Loucy (cell line): ENCODE results near the gene FAM20C.

ENCODE experiments used
- EZH2phosphoT487 ChIP-seq: fragments of 200-600 bp; IDR thresholded peaks from 2 replicates; pipeline ENCODE4 v1.6.1; 2018; ENCODE audit warnings: antibody characterized with exemption, mild to moderate bottlenecking, moderate library complexity, borderline replicate concordance
- TF ChIP-seq, protein P1 (sequence below): fragments of 200-600 bp; sonication (generic); conservative IDR thresholded peaks from 2 replicates; pipeline ENCODE4 v1.5.1; 2014; ENCODE audit warnings: mild to moderate bottlenecking, antibody characterized with exemption, low read length

DNA sequence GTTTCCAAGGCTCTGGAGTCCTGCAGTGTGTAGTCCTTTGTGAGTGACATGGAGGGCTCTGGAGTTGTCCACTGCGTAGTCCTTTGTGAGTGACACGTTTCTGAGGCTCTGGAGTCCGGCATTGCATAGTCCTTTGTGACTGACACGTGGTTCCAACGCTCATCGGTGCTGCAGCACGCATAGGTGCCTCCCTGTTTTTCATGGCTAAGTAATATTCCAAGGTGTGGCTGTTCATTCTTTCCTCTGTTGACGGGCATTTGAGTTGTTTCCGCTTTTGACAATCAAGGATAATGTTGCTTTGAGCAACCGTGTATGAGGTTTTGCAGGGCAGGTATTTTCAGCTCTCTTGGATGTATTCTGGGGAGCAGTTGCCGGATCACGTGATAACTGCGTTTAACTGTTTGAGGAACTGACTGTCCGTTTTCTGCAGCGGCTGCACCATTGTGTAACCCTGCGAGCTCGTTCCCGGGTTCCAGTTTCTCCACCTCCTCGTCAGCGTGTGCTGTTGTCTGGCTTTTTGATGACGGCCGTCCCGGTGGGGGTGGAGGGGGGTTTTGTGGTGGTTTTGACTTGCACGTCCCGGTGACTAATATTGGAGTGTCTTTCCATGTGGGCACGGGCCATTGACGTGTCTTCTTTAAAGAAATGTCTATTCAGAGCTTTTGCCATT, 21.1 kb downstream of the FAM20C start:
- TF ChIP-seq, protein P1, sequence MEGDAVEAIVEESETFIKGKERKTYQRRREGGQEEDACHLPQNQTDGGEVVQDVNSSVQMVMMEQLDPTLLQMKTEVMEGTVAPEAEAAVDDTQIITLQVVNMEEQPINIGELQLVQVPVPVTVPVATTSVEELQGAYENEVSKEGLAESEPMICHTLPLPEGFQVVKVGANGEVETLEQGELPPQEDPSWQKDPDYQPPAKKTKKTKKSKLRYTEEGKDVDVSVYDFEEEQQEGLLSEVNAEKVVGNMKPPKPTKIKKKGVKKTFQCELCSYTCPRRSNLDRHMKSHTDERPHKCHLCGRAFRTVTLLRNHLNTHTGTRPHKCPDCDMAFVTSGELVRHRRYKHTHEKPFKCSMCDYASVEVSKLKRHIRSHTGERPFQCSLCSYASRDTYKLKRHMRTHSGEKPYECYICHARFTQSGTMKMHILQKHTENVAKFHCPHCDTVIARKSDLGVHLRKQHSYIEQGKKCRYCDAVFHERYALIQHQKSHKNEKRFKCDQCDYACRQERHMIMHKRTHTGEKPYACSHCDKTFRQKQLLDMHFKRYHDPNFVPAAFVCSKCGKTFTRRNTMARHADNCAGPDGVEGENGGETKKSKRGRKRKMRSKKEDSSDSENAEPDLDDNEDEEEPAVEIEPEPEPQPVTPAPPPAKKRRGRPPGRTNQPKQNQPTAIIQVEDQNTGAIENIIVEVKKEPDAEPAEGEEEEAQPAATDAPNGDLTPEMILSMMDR: no peak
- no peak for TF ChIP-seq EZH2phosphoT487
